CD4-positive, alpha-beta T cell treated with Interleukin-6 at 100 ng/mL for 8 hours (primary cell): ENCODE data around the gene MRPL33.

Source experiments
- DNase-seq: peaks from one replicate; pipeline ENCODE4 v3.0.0-alpha.2; 2020; ENCODE audit warnings: mixed read lengths, low spot score

MRPL33 gene

DNA sequence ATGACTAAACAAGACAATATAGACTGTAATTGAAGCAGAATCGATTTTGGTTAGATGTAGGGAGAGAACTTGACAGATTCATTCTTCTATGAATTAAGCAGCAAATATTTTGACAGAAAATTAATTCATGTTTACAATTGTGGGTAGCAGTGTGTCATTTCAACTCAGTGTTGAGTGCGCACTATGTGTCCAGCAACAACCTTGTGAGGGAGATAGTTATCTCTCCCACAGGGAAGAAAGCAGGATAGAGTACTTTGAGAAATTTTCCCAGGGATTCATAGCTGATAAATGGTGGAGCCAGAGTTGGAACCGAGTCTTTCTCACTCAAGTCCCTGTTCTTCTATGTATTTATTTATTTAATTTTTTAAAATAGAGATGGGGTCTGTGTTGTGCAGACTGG, 5.2 kb downstream of the MRPL33 start:
- DNase-seq: no peak

GRCh38 chr2:27779417-27780055, 8.0 kb downstream of the MRPL33 start:
- no peak for DNase-seq

GRCh38 chr2:27781496-27781895, 10.0 kb downstream of the MRPL33 start:
- DNase-seq: no peak

DNA sequence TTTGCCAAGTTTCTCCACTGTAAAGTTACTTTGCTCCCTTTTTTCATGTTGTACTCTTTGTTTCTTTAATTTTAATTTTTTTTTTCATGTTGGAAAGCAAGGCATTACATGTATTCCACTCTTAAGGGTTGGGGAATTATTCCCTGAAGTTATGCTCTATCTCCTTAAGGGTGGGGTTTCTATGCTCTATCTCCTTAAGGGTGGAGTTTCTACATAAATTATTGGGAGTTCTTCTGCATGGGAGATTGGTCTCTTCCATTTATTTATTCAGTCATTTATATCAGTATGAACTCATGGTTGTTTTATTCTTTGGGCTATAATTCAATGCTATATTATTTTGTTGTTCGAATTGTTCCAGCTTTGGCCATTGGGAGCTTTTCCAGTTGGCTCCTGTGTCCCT, 11.2 kb downstream of the MRPL33 start:
- no peak for DNase-seq

DNA sequence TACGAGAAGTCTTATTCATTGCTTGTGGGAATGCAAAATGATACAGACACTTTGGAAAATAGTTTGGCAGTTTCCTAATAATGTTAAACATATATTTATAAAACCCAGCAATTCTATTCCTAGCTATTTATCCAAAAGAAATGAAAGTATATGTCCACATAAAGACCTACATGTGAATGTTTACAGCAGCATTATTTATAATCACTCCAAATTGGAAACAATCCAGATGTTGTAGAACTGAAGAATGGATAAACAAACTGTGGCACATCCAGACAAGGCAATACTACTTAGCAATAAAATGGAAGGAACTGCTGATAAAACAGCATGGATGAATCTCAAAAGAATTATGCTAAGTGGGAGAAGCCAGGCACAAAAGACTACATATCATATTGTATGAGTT, 19.3 kb downstream of the MRPL33 start:
- DNase-seq: no peak

DNA sequence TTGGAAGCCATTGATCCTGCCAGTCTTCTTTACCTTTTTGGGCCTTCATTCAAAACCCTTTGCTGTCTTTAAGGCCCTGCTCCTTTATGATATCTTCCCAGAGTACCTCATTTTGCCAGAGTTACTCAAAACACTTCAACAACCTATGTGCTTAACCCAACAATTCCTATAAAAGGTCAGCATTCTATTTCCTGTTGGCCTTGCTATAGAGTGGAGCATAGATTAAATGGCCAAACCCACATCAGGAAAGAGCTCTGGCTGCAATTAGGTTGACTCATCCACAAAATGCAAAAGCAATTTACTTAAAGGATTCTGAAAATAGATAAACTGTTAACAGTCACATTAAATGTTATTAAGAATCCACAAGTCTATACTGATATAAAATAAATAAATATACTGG, 21.2 kb downstream of the MRPL33 start:
- DNase-seq: no peak

- DNase-seq: no peak
Observed at GRCh38 chr2:27795093-27795834, 23.7 kb downstream of the MRPL33 start.

- DNase-seq: no peak
Observed at GRCh38 chr2:27795868-27796277, 24.4 kb downstream of the MRPL33 start.

DNA sequence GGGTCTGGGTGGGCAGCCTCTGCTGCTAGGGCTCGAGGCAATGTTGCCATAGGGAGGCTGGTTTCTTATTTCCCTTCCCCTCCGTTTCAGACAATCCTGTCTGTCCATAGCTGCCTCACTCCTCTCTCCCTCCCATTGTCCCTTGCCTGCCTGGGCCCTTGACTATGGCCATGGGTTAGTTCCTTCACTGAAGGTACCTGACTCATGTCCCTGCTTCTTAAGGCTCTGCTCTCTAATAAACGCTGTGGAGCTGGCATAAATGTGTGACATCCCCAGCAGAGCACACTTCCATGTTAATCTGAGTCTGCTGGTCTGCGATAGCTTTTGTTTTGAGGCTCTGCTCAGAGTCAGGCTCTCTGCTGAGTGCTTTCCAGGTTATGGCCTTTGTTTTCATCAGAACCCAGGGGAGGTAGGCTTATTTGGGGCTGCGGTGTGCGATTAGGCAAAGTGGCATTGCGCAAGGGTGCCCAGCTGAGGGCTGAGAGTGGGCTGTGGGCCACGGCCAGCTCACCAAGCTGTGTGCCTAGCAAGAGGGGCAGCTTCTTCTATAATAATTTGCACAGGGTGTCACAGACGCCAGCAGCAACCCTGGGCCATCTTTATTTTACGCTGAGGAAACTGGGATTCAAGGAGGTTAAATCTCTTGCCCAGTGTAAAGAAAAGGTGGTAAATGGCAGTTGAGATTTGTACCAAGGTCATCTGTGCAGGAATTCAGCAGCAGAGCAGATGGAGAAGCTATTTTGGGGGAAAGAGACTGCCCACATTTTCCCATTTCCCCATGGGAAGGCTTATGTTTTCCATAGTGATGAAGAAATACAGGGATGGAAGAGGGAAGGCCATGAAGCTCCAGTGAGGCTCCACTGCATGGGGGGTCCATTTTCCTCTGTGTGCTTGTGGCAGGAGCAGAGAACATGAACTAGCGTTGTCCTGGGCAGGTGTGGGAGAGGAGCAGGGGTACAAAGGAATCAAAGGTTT, 25.6 kb downstream of the MRPL33 start:
- no peak for DNase-seq

DNA sequence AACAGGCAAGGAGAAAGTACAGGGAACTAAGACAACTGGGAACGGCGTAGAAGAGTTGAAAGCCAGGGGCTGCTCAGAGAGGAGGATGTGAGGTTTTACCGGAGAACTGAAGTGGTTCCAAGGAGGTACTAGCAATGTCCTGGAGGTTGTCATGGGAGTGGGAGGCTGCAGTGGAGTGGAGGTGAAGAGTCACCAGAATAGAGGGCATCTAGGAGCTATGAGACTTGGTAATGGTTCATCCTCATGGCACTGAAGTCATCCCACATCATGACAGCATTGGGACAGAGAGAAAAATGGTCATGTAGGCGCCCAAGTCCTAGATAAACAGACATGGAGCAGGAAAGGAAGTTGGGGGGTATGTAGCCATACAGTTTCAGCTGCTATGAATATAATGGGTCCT, 26.3 kb downstream of the MRPL33 start:
- no peak for DNase-seq

GRCh38 chr2:27798486-27798885, 27.0 kb downstream of the MRPL33 start:
- no peak for DNase-seq

DNA sequence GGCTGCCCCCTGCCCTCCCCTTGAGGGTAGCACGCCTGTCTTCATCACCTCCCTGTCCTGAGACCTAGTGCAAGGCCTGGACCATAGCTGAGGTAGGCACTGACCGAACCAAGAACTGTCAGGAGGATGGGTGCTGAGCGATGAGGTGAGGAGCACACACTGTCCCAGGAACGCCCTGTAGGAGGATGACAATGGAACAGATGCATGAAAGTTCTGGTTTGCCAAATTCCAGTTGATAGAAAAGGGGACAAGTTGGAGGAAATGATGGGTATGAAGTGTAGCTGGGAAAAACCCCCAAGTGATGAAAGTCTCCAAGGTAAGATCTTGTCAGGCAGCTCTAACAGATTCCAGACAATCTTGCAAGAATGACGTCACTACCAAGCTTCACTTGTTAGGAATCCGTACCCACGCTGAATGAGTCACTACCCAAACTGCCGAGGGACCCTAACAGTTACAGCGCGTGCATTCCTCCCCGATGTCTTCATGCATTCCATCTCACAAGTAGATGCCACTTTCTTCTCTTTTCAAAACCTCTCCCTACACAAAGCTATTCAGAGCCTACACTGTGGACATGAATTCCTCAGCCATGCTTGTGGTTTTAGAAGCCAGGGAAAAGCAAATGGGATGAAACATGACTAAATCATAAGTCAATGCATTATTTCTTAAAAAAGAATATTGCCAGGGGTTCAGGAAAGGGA, 27.6 kb downstream of the MRPL33 start:
- DNase-seq: no peak

DNA sequence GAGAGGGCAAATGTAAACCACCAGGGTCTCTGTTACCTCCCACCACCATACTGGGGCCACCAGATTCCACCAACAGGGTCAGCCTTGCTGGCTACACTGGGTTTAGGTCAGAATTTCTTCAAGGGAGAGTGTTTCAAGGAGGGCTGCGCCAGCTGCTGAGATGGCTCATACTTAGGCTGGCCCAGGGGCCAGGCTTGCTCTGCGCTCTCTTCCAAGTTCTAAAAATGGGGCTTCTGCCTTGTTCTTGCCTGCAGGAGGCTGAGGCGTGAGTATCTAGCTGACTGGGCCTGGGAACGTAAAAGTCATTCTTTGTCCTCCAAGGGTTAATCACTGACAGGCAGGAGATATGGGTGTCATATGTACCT, 28.1 kb downstream of the MRPL33 start:
- no peak for DNase-seq

- DNase-seq: no peak
Observed at GRCh38 chr2:27800856-27801255, 29.3 kb downstream of the MRPL33 start.

- DNase-seq: no peak
Observed at GRCh38 chr2:27802547-27802946, 31.0 kb downstream of the MRPL33 start.

- DNase-seq: no peak
Observed at GRCh38 chr2:27803046-27803445, 31.5 kb downstream of the MRPL33 start.

DNA sequence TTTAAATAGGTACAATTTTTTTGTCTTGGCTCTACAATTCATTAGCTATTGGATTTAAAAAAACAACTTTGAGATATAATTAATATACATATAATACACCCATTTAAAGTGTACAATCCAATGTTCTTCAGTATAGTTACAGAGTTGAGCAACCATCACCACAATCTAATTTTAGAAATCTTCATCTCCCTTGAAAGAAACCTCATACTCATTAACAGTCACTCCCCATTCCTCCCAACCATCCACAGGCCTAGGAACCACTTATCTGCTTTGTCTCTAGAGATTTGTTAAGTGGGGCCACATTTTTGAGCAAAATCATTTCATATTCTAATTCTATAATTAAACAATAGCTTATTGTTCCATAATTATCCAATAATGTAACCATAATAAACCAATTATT, 32.6 kb downstream of the MRPL33 start:
- DNase-seq: no peak

GRCh38 chr2:27805180-27805579, 33.7 kb downstream of the MRPL33 start:
- DNase-seq: no peak

- DNase-seq: no peak
Observed at GRCh38 chr2:27806311-27807059, 35.0 kb downstream of the MRPL33 start.

GRCh38 chr2:27807476-27807875, 36.0 kb downstream of the MRPL33 start:
- DNase-seq: no peak

- no peak for DNase-seq
Observed at GRCh38 chr2:27808418-27808817, 36.9 kb downstream of the MRPL33 start.
